ENCODE measurements around the gene PDK2.

Gene PDK2

GRCh38 chr17:50114401-50114800 lies 19.2 kb downstream of the PDK2 start:
- in situ Hi-C loops (cut with MboI; ENCODE audit: low sequenced_read_pairs), result no loop called here

DNA sequence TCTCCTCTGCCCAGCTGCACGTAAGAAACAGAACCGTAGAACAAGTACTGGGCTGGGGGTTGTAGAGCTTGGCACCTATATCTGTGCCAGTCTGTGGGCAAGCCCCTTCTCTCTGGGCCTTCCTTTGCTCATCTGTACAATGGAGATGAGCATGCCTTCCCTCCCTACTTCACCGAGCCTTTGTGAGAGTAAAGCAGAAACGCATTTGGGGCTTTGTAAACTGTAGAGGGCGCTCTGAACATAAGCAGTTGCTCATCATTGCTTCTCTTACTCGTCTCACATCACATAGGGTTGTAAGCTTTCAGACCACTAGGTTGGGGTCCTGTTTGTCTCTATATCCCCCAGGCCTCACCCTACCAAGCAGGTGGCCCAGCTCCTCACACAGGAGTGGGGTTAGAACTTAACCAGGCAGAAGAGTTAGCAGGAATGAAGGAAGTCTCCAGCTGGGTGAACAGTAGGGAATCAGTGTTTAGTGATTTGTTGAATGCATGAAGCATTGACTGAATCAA lies 19.8 kb downstream of the PDK2 start:
- in situ Hi-C loops (cut with MboI; ENCODE audit: low sequenced_read_pairs), result no loop called here

DNA sequence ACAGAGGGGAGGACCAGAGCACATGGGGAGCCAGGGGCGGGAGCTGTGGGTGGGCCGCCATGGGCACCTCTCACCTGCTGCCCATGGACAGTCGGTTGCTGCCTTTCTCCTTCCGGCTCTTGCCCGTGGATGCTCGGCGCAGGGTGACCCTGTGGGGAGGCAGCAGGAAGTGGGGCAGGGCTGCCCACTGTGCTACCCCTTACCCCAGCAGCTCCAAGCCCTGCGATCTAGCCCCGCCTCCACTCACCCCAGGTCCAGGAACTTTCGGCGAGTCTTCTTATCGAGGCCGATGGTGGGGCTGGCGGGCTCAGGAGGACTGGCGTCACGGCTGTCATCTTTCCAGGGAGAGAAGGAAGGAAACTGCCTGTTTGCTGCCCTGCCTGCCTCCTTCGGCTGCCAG lies 20.6 kb downstream of the PDK2 start:
- in situ Hi-C loops (cut with MboI; ENCODE audit: low sequenced_read_pairs), result no loop called here

DNA sequence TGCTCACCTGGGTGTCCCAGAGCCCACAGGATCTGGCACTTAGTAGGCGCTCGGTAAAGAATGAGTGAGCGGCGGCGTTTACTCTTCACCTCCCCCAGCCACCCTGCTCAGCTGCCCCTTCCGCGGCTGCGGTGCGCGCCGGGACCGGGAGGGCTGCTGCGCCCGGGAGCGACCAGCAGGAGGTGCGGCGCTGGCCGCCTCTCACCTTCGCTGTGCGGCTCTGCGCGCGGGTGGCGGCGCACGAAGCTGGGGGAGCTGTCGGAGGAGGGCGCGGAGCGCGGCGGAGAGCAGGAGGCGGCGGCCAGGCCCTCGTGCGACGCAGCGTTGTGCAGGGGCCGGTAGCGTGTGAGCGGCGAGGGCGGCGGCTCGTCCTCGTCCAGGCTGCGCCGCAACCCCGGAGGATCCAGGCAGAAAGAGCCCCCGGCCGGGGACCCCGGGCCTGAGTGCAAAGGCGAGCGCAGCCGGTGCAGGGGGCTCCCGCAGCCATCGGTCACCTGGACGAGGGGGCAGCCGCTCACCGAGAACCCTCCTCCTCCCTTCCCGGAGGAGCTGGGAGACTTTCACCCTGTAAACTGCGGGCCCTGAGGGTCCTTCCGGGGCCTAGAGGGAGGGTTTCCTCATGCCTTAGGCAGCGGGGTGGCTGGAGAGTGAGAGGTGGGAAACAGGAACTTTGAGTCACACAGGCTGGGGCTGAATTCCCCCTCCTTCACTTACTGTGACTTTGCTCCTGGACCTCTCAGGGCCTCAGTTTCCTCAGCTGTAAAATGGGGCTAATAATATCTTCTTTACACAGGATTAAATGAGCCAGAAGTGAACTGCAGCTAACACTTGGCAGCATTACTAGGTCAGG lies 22.3 kb downstream of the PDK2 start:
- in situ Hi-C loops (cut with MboI; ENCODE audit: low sequenced_read_pairs), result no loop called here

DNA sequence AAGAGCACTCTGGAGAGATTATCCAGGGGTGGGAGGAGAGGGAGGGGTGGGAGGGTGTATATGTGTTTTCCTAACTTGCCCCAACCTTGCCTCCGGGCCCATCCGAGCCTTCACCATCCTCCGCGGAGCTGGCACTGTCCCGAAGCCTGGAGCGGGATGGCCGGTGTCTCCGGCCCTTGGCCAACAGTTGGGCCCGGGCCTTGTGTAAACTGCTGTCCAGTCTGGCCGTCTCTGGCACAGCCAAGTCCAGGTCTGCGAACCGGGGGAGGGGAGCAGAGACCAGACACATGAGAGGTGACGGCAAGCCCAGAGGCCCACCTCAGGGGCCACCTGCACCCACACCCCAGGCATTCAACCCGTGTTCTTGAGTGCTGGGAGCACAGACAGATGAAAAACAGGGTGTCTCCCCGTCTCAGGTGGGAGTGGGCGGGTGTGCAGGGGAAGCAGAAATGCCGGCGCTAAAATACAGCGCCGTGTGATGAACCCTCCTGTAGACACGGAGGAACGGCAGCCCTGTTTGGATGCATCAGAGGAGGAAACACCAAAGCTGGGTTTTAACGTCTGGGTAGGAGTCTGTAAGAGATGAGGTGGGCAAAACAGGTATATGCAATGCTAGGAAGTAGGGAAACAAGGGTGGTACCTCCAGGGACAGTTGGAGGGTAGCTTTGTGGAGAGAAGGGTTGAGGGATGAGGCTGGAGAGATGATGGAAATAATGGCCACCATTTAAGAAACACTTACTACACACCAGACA lies 23.1 kb downstream of the PDK2 start:
- in situ Hi-C loops (cut with MboI; ENCODE audit: low sequenced_read_pairs), result no loop called here

- in situ Hi-C loops (cut with MboI; ENCODE audit: low sequenced_read_pairs), result no loop called here
Measured at GRCh38 chr17:50118828-50119218, 23.7 kb downstream of the PDK2 start.

DNA sequence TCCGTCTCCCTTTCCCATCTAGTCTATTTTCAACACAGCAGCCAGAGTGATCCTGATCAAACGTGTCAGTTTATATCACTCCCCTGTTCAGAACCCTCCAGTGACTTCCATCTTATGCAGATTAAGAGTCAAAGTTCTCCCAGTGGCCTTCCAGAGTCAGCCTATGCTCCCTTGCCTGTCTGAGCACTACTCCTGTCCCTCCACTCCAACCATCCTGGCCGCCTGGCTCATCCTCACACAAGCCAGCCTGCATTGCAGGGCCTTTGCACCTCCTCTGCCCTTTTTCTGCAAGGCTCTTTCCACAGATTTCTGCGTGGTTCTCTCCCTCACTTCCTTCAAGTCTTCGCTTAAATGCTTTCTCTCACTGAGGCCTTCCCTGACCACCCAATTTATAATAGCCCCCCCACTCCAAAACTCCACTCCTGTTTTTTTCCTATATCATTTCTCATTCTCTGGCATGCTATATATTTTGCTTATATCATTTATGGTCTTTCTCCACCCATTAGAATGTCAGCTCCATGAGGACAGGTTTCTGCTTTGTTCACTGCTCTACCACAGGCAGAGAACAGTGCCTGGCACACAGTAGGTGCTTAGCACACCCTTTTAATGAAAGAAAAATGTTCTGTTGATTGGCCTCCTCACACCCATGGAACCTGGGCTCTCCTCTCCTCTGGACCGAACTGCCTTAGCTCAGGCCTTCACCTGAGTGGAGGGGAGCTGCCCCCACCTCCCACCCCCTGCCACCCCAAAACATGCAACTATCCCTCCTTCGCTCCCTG lies 25.5 kb downstream of the PDK2 start:
- in situ Hi-C loops (cut with MboI; ENCODE audit: low sequenced_read_pairs), result no loop called here

- in situ Hi-C loops (cut with MboI; ENCODE audit: low sequenced_read_pairs), result no loop called here
Measured at GRCh38 chr17:50122945-50123344, 27.8 kb downstream of the PDK2 start.

- in situ Hi-C loops (cut with MboI; ENCODE audit: low sequenced_read_pairs), result no loop called here
Measured at GRCh38 chr17:50123649-50124349, 28.6 kb downstream of the PDK2 start.

DNA sequence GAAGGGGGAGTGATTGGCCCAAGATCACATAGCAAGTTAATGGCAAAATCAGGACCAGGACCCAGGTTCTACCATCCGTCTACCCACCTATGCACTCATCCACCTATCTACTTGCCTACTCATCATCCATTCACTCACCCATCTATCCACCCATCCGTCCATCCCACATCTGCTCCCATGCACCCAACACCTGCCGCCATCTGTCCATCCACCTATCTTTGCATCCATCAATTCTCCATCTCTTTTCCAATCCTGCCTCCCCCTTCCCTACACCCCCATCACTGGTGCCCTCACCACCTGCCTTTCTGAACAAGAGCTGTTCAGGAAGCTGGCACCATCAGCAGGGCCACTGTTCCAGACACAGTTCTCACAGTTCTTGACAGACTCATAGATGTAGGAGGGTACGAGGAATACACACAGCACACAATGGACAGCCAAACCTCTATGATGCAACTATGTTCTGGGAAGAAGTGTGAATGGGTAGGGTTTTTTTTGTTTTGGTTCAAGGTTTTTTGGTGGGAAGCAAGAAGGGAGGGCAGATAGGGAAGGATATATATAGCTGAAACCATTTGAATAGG lies 30.4 kb downstream of the PDK2 start:
- in situ Hi-C loops (cut with MboI; ENCODE audit: low sequenced_read_pairs), result no loop called here

GRCh38 chr17:50127697-50128361 lies 32.7 kb downstream of the PDK2 start:
- in situ Hi-C loops (cut with MboI; ENCODE audit: low sequenced_read_pairs), result no loop called here

DNA sequence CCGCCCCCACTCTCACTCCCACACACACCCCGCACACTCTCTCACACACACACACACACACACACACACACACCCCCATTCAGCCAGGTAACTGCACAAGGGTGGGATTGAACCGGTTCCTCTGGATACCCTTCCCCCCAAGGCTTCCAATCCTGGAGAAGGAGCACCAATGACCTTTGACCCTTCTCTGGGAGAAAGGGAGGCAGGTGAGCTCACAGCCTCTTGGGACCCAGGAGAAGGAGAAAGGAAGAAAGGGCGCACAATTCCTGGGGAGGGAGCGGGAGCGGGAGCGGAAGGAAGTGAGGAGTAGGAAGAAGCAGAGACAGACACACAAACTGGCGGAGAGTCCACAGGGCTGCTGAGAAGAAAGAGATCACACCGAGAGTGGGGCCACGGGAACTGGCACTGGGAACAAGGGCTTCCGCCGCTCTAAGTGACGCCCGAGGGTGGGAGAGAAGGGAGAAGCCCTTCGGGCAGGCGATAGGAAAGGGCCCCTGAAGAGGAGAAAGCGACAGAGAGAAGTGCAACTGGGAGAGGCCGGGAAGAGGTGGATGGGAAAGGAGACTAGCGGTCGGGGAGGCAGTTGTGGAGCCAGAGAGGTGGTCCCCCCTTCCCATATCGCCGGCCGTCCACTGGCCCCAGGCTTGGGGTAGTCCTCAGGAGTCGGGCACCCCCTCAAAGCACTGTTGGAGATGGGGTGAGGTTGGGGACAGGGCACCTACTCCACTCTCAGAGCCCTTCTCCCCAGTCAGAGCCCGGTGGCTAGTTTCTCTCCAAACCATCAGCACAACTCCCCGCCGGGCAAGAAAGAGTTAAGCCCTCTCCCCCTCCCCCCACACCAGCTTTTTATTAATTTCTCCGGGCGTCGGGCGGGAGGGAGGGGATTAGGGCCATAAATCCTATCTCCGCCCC lies 33.5 kb downstream of the PDK2 start:
- in situ Hi-C loops (cut with MboI; ENCODE audit: low sequenced_read_pairs), result no loop called here

DNA sequence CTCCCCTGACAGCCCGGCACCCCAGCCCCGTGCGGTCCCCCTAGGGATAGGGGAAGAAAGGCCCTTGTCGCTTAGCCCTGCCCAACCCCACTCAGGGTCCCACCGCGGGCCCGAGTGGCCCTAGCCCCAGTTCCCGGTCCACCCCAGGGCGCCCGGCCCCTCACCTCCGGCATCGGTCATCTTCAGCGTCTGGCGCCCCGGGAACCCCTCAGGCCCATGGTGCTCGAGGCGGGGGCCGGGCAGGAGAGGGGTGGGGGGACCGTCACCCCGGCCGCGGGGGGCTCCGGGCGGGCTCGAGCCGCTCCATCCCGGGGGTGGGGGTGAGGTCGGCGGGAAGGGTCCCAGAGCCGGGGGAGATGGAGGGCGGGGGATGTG lies 34.2 kb downstream of the PDK2 start:
- in situ Hi-C loops (cut with MboI; ENCODE audit: low sequenced_read_pairs), result no loop called here

GRCh38 chr17:50129728-50130558 lies 34.8 kb downstream of the PDK2 start, which contains the start of gene SAMD14:
TSS of gene SAMD14 (minus strand) at chr17:50130160. CDS start at chr17:50124959, 5,201 bp downstream.
- in situ Hi-C loops (cut with MboI; ENCODE audit: low sequenced_read_pairs), result no loop called here

- in situ Hi-C loops (cut with MboI; ENCODE audit: low sequenced_read_pairs), result no loop called here
Measured at GRCh38 chr17:50130559-50131305, 35.6 kb downstream of the PDK2 start.

DNA sequence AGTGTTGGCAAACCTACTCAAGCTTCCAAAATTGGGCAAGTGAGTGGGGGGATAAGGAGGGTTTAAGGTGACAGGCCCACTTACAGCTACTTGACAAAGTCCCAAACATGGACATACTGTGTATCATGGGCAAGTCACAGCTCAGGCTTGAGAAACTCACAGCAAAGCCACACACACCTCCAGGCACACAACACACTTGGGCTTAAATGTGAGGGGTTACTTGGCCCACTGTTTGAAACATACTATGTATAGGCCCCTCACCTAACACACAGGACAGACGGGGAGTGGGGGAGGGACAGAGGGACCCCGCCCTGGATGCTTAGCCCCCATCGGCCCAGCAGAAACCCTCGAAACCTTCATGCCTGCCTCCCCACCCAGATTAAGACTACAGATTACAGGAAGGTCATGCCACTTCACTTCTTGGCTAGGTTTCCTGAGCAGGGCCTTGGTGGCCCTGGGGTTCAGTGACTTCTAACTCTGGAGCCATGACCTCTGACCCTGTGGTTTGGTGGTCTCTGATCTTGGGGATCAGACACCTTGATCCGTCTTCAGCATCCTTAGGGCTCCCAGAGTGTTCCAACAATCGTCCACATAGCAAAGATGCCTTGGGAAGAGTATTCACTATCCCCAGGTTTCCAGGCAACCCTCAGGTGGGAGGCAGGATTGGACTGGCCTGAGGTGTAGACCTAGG lies 37.1 kb downstream of the PDK2 start:
- in situ Hi-C loops (cut with MboI; ENCODE audit: low sequenced_read_pairs), result no loop called here

Measured in HL-60/S4 treated with retinoic acid at 250 ng/mL for 4 days and 3 days (cell line).